LNCaP clone FGC (cell line): Measurements from ENCODE around the gene DDX51.

ENCODE experiments used
- DNase-seq: peaks from one replicate; pipeline ENCODE4 v3.0.0-alpha.2; 2011; ENCODE audit warnings: low read depth
- H3K4me3 ChIP-seq: 2 replicates; pipeline ENCODE4 v1.5.1; 2011; ENCODE audit warnings: mild to moderate bottlenecking, low read depth, low read length, control low read depth
- TF ChIP-seq, protein P1 (sequence below): IDR thresholded peaks from 2 replicates; pipeline ENCODE4 v1.5.1; 2012; ENCODE audit warnings: mild to moderate bottlenecking; ENCODE audit not compliant: control insufficient read depth, insufficient read depth; ENCODE audit errors: extremely low read depth

The DDX51 gene

DNA sequence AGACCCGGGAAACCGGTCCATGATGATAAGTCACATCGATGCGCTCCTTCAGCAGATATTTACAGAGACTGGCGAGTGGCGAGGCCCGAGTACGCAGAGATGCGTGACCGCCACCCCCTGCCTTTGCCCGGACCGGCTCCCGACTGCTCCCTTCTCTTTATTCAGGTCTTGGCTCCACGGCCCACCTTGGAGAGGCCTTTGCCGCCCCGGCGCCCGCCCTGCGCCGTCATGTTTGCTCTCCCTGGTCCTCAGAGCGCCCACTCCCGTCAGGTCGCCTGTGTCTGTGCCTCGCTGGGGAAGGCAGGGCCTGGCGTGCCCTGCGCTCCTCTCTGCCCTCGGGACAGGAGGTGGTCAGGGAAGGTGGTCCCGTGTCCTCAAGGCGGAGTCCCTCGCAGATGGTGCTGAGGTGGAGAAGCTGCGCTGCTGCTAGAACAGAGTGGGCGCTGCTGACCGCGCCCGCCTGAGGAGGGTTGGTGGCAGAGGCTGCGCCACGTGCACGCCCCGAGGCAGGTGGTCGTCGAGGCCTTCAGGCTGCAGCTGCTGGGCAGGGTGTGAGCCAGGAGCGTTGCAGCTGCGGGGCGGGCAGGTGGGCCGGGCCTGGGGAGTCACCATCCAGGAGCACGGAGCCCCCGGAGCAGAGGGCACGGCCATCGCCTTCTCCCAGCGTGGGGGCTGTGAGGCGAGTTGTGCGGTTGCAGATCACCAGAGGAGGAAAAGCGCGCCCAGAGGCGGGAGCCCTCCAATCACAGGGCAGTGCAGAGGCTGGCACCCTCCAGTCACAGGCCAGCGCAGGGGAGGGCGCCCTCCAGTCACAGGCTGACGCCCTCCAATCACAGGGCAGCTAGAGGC, 27.2 kb downstream of the DDX51 start:
- no peak for DNase-seq
- TF ChIP-seq, protein P1, sequence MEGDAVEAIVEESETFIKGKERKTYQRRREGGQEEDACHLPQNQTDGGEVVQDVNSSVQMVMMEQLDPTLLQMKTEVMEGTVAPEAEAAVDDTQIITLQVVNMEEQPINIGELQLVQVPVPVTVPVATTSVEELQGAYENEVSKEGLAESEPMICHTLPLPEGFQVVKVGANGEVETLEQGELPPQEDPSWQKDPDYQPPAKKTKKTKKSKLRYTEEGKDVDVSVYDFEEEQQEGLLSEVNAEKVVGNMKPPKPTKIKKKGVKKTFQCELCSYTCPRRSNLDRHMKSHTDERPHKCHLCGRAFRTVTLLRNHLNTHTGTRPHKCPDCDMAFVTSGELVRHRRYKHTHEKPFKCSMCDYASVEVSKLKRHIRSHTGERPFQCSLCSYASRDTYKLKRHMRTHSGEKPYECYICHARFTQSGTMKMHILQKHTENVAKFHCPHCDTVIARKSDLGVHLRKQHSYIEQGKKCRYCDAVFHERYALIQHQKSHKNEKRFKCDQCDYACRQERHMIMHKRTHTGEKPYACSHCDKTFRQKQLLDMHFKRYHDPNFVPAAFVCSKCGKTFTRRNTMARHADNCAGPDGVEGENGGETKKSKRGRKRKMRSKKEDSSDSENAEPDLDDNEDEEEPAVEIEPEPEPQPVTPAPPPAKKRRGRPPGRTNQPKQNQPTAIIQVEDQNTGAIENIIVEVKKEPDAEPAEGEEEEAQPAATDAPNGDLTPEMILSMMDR = no peak
- no peak overlapping the region for H3K4me3 ChIP-seq

DNA sequence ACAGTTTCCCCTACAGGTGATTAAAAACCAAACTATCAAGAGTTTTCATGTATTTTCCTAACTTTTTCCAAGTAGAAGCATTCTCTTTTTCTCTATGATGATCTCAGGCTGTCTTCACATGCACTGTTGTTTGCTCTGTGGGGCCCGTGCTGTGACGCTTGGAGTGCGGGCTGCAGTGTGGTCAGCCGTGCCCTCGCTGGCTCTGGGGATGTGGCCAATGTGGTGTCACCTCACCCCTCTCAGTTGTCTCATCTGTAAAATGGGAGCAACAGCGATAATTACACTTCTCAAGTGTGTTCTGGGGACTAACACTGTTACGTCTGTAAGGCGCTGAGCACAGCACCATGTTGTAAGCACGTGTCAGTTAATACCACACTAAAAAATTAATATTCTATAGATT, 28.6 kb downstream of the DDX51 start:
- no peak overlapping the region for H3K4me3 ChIP-seq
- TF ChIP-seq, protein P1 = no peak
- no peak for DNase-seq

DNA sequence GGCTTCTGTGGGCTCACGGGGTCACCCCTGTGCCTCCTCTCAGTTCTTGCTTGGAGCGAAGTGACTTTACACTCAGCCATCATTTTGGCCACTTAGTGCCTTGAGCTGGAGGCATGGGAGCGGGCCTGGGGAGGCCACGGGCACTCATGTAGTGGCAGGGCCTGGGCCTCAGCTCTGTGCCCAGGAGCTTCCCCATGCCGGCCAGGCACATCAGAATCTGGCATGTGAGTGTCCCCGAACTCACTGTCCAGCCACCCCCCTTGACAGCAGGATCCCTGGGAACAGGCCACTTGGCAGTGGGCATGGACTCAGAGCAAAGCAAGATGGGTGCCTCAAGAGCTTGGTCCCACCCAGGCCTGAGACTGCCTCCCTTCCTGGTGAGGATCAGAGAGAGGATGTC, 29.5 kb downstream of the DDX51 start:
- no peak for DNase-seq
- TF ChIP-seq, protein P1 = no peak
- no peak overlapping the region for H3K4me3 ChIP-seq

DNA sequence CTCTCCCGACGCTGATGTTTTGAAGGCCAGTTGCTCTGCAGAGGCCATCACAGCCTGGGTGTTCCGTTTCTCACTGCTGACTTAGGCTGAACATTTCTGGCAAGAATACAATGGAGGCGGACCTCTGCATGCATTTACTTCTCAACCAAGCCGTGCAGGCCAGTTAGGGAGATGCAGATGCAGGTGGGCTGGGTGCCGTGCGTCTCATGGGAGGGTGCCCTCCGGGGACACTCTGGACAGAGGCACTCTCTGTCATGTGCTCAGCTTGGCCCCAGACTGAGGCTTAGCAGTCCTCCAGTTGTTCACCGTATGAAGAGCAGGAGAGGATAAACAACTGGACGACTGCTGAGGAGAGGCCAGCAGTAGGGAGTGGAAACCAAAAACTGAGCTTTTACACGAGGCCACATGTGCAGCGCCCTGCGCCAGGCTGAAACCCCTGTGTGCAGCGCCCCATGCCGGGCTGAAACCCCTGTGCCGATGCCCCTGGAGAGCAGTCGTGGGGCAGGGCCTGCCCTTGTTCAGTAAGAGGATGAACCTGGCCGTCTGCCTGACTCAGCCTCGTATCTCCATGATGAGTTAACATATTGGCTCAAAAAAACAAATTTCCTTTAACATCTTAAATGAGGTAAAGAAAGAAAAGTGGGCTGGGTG, 32.3 kb downstream of the DDX51 start:
- DNase-seq = no peak
- H3K4me3 ChIP-seq = no peak overlapping the region
- TF ChIP-seq, protein P1 = no peak

DNA sequence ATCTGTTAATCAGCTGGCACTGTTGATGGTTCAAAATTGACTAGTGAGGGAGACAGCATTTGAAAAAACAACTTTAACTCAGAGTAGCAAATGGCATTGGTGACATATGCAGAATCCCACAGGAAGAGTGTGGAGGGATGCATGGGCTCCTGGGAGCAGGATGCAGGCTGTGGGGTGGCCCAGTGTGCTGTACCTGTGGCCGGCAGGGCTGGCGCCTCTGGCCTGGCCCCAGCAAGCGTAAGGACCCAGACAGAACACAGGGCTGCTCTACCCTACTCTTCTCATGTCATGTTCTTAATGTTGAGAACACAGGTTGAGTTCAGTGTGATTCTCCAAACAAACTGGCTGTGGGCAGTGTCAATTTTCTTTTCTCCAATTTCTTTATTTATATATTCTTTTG, 33.4 kb downstream of the DDX51 start:
- no peak for DNase-seq
- no peak overlapping the region for H3K4me3 ChIP-seq
- TF ChIP-seq, protein P1 = no peak

DNA sequence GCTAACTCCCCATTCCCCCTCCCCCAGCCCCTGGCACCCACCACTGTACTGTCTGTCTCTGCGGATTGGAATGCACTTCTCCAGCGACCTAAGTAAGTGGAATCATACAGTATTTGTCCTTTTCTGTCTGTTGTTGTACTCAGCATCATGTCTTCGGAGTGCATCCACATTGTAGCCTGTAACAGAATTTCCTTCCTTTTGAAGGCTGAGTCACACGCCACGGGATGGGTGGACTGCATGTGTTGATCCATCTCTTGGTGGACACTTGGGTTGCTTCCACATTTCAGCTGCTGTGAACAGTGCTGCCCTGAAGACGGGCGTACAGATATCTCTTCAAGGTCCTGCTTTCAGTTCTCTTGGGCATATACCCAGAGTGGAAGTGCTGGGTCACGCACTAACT, 34.4 kb downstream of the DDX51 start:
- TF ChIP-seq, protein P1 = no peak

More for the DNA sequence above, 34.4 kb downstream of the DDX51 start:
- no peak for DNase-seq
- no peak overlapping the region for H3K4me3 ChIP-seq
